ENCODE results near the gene TMEM253. TPM values are rescaled to one million over a fixed set of nuclear protein-coding genes. Genes with fewer than 3 reads are reported as not detected.

The TMEM253 gene
- total and polyA plus RNA-seq, 9 of the 15 experiments (the other 6 are each of a cell fraction or from before 2014, with no cell fraction given): 0.11 to 0.61 (median 0.26) TPM; not detected in 3

GRCh38 chr14:21103710-21104447, 3.0 kb downstream of the TMEM253 start (continued):
- TF ChIP-seq, protein P1, sequence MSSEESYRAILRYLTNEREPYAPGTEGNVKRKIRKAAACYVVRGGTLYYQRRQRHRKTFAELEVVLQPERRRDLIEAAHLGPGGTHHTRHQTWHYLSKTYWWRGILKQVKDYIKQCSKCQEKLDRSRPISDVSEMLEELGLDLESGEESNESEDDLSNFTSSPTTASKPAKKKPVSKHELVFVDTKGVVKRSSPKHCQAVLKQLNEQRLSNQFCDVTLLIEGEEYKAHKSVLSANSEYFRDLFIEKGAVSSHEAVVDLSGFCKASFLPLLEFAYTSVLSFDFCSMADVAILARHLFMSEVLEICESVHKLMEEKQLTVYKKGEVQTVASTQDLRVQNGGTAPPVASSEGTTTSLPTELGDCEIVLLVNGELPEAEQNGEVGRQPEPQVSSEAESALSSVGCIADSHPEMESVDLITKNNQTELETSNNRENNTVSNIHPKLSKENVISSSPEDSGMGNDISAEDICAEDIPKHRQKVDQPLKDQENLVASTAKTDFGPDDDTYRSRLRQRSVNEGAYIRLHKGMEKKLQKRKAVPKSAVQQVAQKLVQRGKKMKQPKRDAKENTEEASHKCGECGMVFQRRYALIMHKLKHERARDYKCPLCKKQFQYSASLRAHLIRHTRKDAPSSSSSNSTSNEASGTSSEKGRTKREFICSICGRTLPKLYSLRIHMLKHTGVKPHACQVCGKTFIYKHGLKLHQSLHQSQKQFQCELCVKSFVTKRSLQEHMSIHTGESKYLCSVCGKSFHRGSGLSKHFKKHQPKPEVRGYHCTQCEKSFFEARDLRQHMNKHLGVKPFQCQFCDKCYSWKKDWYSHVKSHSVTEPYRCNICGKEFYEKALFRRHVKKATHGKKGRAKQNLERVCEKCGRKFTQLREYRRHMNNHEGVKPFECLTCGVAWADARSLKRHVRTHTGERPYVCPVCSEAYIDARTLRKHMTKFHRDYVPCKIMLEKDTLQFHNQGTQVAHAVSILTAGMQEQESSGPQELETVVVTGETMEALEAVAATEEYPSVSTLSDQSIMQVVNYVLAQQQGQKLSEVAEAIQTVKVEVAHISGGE (CRISPR knock-in tag; IDR thresholded peaks at IDR 0.05): peak in 1 of 3 experiments; percentile 60; a peak in 1 of 6 replicates
- peak; percentile 32; the same call in 1 of the 2 replicates for TF ChIP-seq MAFG (tag; conservative IDR thresholded peaks at IDR 0.05)
- no peak for TF ChIP-seq PRMT5 (CRISPR knock-in tag; IDR thresholded peaks at IDR 0.05)
- TF ChIP-seq TSC22D4 (tag; IDR thresholded peaks at IDR 0.05): no peak
- peak; percentile 74; the same call in 1 of the 2 replicates for TF ChIP-seq CBX1 (IDR thresholded peaks at IDR 0.05; ENCODE audit: low read depth)
- TF ChIP-seq TBP (optimal IDR thresholded peaks at IDR 0.05; ENCODE audit: low read depth, low read length): peak; percentile 40
- no peak for TF ChIP-seq SMAD2 (IDR thresholded peaks at IDR 0.05; ENCODE audit: low read depth, low read length)
- peak in 2 of 3 experiments; percentile 18 to 41 for TF ChIP-seq YY1 (IDR thresholded peaks at IDR 0.05; ENCODE audit: borderline replicate concordance in 1 of 3, control insufficient read depth in 1 of 3, extremely low read depth in 1 of 3, insufficient read depth in 3 of 3, insufficient read length in 1 of 3, insufficient replicate concordance in 2 of 3, low read depth in 1 of 3, low read length in 2 of 3)
- peak; percentile 98 for TF ChIP-seq MEIS2 (IDR thresholded peaks at IDR 0.05; ENCODE audit: partially characterized antibody)
- TF ChIP-seq, protein P2, sequence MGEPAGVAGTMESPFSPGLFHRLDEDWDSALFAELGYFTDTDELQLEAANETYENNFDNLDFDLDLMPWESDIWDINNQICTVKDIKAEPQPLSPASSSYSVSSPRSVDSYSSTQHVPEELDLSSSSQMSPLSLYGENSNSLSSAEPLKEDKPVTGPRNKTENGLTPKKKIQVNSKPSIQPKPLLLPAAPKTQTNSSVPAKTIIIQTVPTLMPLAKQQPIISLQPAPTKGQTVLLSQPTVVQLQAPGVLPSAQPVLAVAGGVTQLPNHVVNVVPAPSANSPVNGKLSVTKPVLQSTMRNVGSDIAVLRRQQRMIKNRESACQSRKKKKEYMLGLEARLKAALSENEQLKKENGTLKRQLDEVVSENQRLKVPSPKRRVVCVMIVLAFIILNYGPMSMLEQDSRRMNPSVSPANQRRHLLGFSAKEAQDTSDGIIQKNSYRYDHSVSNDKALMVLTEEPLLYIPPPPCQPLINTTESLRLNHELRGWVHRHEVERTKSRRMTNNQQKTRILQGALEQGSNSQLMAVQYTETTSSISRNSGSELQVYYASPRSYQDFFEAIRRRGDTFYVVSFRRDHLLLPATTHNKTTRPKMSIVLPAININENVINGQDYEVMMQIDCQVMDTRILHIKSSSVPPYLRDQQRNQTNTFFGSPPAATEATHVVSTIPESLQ (CRISPR knock-in tag; IDR thresholded peaks at IDR 0.05): peak; percentile 60; the same call in 1 of the 2 replicates
- peak; percentile 38; the same call in 1 of the 2 replicates for TF ChIP-seq ETV5 (CRISPR knock-in tag; IDR thresholded peaks at IDR 0.05; ENCODE audit: low read depth)
- TF ChIP-seq IRF9 (tag; IDR thresholded peaks at IDR 0.05): no peak
- TF ChIP-seq CHD2 (IDR thresholded peaks at IDR 0.05; ENCODE audit: low read depth, low read length): peak; percentile 95
- peak; percentile 99 for TF ChIP-seq CTCFL (IDR thresholded peaks at IDR 0.05; ENCODE audit: borderline replicate concordance, insufficient read depth, low read depth, low read length, poor library complexity, severe bottlenecking)

All from K562 (cell line).